ENCODE results near the gene KCNQ1. TPM values are rescaled to one million over a fixed set of nuclear protein-coding genes. Genes with fewer than 3 reads are reported as not detected.

Gene KCNQ1
- total and polyA plus RNA-seq, 2 of the 13 experiments (the other 11 are each of a cell fraction or from before 2014, with no cell fraction given), result 0.02 to 0.08 TPM

DNA sequence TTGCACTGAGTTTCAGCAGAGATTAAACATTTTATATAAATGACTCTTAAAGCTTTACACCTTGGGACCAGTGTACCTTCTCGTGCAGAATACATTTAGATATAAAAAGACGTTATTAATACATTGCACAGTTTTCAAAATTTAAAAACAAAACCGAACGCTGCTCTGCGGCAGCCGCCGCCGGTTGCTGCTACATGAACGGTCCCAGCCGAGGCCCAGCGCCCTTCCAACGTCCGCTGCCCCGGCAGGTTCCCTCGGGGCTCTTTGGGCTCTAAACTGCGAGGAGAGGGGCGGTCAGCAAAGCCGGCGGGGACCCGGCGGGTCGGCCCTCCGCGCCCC, 438.8 kb downstream of the KCNQ1 start:
- no peak for ATAC-seq
- POLR2A ChIA-PET, result no interaction called here
- Histone ChIP-seq H3K27me3 (ENCODE audit: control insufficient read depth in 1 of 2, insufficient read depth in 2 of 2, low read length in 2 of 2) (peaks cover 4 to 43% of the 10 kb centered on the region in 2 experiments), H3K4me3 (replicated peaks in 1 of 3; ENCODE audit: insufficient read depth in 1 of 3, low read depth in 2 of 3, low read length in 3 of 3) (no peak overlapping the region), H3K27ac (ENCODE audit: extremely low read length, insufficient read depth, low read length) (no peak overlapping the region), H3K4me2 (ENCODE audit: low read depth, low read length) (no peak overlapping the region), H4K20me1 (ENCODE audit: insufficient read depth, low read length) (no peaks in the 10 kb centered on the region), H3K79me2 (ENCODE audit: insufficient read depth, low read length) (no peaks in the 10 kb centered on the region), H3K9me3 (ENCODE audit: low read length) (no peaks in the 10 kb centered on the region), H3K9ac (ENCODE audit: insufficient read depth, low read depth, low read length) (no peak overlapping the region), H3K36me3 (replicated peaks in 1 of 2; ENCODE audit: control insufficient read depth in 1 of 2, insufficient read depth in 2 of 2, low read length in 2 of 2) (no peaks in the 10 kb centered on the region), H2AFZ (ENCODE audit: low read length) (no peak overlapping the region), H3K4me1 (ENCODE audit: insufficient read depth, low read length) (peaks cover 5% of the 10 kb centered on the region)
- in situ Hi-C loops (cut with HindIII; ENCODE audit: extremely low pct_ligation_motif_present, low pct_unique_long_range_greater_than_20kb), result no loop called here
- 70% methylated on average over 21 of the region's 24 CpGs for WGBS (ENCODE audit: low lambda C conversion rate)
- TF ChIP-seq ZNF484 (CRISPR knock-in tag; IDR thresholded peaks at IDR 0.05; ENCODE audit: borderline replicate concordance, low read depth) (no peak), HNRNPL (IDR thresholded peaks at IDR 0.05; ENCODE audit: low read depth, low read length) (no peak), ZNF337 (CRISPR knock-in tag; IDR thresholded peaks at IDR 0.05; ENCODE audit: borderline replicate concordance, low read depth) (no peak), TRAFD1 (CRISPR knock-in tag; IDR thresholded peaks at IDR 0.05; ENCODE audit: borderline replicate concordance) (no peak), TBP (CRISPR knock-in tag; IDR thresholded peaks at IDR 0.05) (no peak), THAP8 (CRISPR knock-in tag; IDR thresholded peaks at IDR 0.05; ENCODE audit: borderline replicate concordance) (no peak), MTA3 (CRISPR knock-in tag; IDR thresholded peaks at IDR 0.05) (no peak), PHB2 (IDR thresholded peaks at IDR 0.05; ENCODE audit: partially characterized antibody) (no peak)
- TF ChIP-seq, protein P1, sequence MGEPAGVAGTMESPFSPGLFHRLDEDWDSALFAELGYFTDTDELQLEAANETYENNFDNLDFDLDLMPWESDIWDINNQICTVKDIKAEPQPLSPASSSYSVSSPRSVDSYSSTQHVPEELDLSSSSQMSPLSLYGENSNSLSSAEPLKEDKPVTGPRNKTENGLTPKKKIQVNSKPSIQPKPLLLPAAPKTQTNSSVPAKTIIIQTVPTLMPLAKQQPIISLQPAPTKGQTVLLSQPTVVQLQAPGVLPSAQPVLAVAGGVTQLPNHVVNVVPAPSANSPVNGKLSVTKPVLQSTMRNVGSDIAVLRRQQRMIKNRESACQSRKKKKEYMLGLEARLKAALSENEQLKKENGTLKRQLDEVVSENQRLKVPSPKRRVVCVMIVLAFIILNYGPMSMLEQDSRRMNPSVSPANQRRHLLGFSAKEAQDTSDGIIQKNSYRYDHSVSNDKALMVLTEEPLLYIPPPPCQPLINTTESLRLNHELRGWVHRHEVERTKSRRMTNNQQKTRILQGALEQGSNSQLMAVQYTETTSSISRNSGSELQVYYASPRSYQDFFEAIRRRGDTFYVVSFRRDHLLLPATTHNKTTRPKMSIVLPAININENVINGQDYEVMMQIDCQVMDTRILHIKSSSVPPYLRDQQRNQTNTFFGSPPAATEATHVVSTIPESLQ (CRISPR knock-in tag; conservative IDR thresholded peaks at IDR 0.05), result no peak
- intact Hi-C loops (cut with micrococcal nuclease; ENCODE audit: unreplicated experiment), result no loop called here
- CTCF ChIA-PET (ENCODE audit: low intra/inter-chr PET ratio, low total read pairs), result no interaction called here
- BruUV-seq (replicated peaks), result no TSS peak
- FAIRE-seq, result no peak
- DNase-seq (ENCODE audit: low spot score), result no peak

Data from HepG2 (cell line).